Measurements from ENCODE around the gene CT47C1.

Gene CT47C1

DNA sequence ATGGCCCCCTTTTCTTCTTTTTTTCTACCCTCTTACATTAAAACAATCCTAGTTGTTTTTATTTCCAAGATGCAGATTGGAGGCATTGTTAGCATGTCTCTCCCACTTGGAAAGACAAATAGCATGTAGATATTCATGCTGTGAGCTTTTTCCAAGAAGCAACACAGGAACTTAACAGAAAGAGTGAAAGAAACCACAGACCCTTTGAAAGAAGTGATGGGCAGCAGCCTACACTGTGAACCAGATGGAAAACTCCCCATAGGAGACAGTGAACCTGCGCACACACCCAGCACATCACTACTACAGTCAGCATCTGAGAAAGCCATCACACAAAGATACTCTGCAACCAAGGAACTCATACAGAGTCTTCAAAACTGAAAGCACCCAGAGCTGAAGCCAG, 17.8 kb downstream of the CT47C1 start:
- Histone ChIP-seq H3K27ac (ENCODE audit: extremely low read depth, low read depth, low read length) (no peak overlapping the region), H3K9me3 (ENCODE audit: control insufficient read depth, insufficient read depth, low read depth, low read length) (no peaks in the 10 kb centered on the region), H3K4me3 (ENCODE audit: low read depth, low read length) (no peak overlapping the region), H3K4me1 (ENCODE audit: control insufficient read depth, insufficient read depth, low read length) (peaks cover 3% of the 10 kb centered on the region; the same call in 1 of the 2 replicates), H3K36me3 (ENCODE audit: control insufficient read depth in 2 of 2, insufficient read depth in 1 of 2, low read length in 2 of 2) (no peaks in the 10 kb centered on the region)
- ChIA-PET CTCF (no interaction called here), POLR2A (interaction anchor here (0.6 kb wide), 1 partner anchor 212 kb away, joined by 10 read pairs; no protein-coding TSS in a partner anchor)
- TF ChIP-seq ZBTB48 (tag by site-specific recombination; IDR thresholded peaks at IDR 0.05) = no peak
- TF ChIP-seq, protein P1, sequence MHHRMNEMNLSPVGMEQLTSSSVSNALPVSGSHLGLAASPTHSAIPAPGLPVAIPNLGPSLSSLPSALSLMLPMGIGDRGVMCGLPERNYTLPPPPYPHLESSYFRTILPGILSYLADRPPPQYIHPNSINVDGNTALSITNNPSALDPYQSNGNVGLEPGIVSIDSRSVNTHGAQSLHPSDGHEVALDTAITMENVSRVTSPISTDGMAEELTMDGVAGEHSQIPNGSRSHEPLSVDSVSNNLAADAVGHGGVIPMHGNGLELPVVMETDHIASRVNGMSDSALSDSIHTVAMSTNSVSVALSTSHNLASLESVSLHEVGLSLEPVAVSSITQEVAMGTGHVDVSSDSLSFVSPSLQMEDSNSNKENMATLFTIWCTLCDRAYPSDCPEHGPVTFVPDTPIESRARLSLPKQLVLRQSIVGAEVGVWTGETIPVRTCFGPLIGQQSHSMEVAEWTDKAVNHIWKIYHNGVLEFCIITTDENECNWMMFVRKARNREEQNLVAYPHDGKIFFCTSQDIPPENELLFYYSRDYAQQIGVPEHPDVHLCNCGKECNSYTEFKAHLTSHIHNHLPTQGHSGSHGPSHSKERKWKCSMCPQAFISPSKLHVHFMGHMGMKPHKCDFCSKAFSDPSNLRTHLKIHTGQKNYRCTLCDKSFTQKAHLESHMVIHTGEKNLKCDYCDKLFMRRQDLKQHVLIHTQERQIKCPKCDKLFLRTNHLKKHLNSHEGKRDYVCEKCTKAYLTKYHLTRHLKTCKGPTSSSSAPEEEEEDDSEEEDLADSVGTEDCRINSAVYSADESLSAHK (tag by site-specific recombination; IDR thresholded peaks at IDR 0.05) = no peak
- TF ChIP-seq, protein P2, sequence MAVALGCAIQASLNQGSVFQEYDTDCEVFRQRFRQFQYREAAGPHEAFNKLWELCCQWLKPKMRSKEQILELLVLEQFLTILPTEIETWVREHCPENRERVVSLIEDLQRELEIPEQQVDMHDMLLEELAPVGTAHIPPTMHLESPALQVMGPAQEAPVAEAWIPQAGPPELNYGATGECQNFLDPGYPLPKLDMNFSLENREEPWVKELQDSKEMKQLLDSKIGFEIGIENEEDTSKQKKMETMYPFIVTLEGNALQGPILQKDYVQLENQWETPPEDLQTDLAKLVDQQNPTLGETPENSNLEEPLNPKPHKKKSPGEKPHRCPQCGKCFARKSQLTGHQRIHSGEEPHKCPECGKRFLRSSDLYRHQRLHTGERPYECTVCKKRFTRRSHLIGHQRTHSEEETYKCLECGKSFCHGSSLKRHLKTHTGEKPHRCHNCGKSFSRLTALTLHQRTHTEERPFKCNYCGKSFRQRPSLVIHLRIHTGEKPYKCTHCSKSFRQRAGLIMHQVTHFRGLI (tag by site-specific recombination; IDR thresholded peaks at IDR 0.05) = no peak
- TF ChIP-seq ZNF548 (tag by site-specific recombination; IDR thresholded peaks at IDR 0.05) = no peak

DNA sequence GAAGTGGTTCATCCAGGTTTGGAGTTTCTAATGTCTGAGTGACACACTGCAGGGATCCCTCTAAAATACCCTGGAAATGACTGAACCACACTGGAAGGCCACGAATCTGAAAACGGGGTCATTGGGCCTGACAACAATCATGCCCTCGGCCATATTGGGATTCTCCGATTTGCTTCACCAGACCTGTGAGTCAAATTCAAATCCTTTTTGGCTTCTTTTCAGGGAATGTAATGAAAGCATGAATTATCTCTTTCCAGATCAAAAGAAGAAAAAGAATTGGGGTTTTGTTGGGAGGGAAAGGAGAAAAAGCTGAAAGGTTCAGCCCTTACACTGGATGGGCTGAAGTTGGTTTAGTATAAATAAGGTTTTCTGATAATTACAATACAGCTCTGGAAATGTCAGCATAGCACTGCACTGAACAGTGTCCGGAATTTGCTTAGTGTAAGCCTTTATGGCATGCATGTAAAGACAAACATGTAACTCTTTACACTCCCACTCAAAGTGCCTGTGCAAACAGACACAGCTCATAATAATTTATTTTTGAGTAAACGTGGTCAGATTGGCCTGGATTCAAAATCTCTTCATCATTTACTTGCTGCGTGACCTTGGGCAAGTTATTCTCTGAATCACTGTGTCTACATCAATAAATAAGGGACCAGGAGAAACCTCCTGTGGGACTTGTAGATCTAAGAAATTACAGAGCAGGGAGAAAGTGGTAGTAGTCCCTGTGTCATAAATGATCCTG, 21.4 kb downstream of the CT47C1 start:
- TF ChIP-seq, protein P3, sequence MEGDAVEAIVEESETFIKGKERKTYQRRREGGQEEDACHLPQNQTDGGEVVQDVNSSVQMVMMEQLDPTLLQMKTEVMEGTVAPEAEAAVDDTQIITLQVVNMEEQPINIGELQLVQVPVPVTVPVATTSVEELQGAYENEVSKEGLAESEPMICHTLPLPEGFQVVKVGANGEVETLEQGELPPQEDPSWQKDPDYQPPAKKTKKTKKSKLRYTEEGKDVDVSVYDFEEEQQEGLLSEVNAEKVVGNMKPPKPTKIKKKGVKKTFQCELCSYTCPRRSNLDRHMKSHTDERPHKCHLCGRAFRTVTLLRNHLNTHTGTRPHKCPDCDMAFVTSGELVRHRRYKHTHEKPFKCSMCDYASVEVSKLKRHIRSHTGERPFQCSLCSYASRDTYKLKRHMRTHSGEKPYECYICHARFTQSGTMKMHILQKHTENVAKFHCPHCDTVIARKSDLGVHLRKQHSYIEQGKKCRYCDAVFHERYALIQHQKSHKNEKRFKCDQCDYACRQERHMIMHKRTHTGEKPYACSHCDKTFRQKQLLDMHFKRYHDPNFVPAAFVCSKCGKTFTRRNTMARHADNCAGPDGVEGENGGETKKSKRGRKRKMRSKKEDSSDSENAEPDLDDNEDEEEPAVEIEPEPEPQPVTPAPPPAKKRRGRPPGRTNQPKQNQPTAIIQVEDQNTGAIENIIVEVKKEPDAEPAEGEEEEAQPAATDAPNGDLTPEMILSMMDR (tag by site-specific recombination; IDR thresholded peaks at IDR 0.05) = no peak
- TF ChIP-seq ZFHX2 (tag by site-specific recombination; conservative IDR thresholded peaks at IDR 0.05) (0 out of 2 replicates have a peak, but pooled peaks have one; percentile 31), ZNF837 (tag by site-specific recombination; IDR thresholded peaks at IDR 0.05) (no peak), MYNN (tag by site-specific recombination; IDR thresholded peaks at IDR 0.05; ENCODE audit: borderline replicate concordance) (no peak), ZNF529 (tag by site-specific recombination; IDR thresholded peaks at IDR 0.05; ENCODE audit: insufficient replicate concordance) (no peak), ZNF16 (tag by site-specific recombination; IDR thresholded peaks at IDR 0.05; ENCODE audit: low read depth) (no peak)
- Histone ChIP-seq H3K4me1 (ENCODE audit: control insufficient read depth, insufficient read depth, low read length) (peaks cover 3% of the 10 kb centered on the region; the same call in 1 of the 2 replicates), H3K27ac (ENCODE audit: extremely low read depth, low read depth, low read length) (no peak overlapping the region), H3K4me3 (ENCODE audit: low read depth, low read length) (no peak overlapping the region), H3K9me3 (ENCODE audit: control insufficient read depth, insufficient read depth, low read depth, low read length) (no peaks in the 10 kb centered on the region), H3K36me3 (ENCODE audit: control insufficient read depth in 2 of 2, insufficient read depth in 1 of 2, low read length in 2 of 2) (no peaks in the 10 kb centered on the region)
- POLR2A ChIA-PET = interaction anchor here (0.6 kb wide), 1 partner anchor 33 kb away, joined by 3 read pairs; the partner anchor contains the start of gene KIAA1210
- CTCF ChIA-PET = interaction anchor here (0.7 to 1.8 kb wide), 2 partner anchors 11 to 186 kb away, joined by 3 to 6 read pairs; no protein-coding TSS in a partner anchor

DNA sequence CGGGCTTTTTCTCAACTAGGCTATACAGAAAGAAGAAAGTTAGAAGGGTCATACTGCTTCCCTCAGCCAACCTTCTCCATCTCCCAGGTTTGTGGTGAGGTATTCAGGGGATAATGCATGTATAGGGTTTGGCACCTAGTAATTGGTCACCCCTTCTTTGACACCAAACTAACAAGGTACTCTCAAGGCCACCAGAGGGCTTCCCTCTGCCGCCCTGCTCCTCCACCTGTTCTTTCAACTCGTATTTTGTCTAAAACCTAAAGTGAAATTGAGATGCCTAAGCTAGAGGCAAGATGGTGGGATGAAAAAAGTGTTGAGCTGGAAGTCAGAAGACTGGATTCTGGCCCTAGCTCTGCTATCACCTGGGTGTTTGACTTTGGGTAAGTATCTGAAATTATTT, 22.0 kb downstream of the CT47C1 start:
- H3K4me1 ChIP-seq (ENCODE audit: control insufficient read depth, insufficient read depth, low read length) = peaks cover 3% of the 10 kb centered on the region; the same call in 1 of the 2 replicates
- H3K4me3 ChIP-seq (ENCODE audit: low read depth, low read length) = no peak overlapping the region
- CTCF ChIA-PET = interaction anchor here (1.8 to 2.0 kb wide), 2 partner anchors 12 to 24 kb away, joined by 5 to 6 read pairs; no protein-coding TSS in a partner anchor
- no peaks in the 10 kb centered on the region for H3K9me3 ChIP-seq (ENCODE audit: control insufficient read depth, insufficient read depth, low read depth, low read length)
- H3K36me3 ChIP-seq (ENCODE audit: control insufficient read depth in 2 of 2, insufficient read depth in 1 of 2, low read length in 2 of 2) = no peaks in the 10 kb centered on the region
- H3K27ac ChIP-seq (ENCODE audit: extremely low read depth, low read depth, low read length) = no peak overlapping the region
- POLR2A ChIA-PET = interaction anchor here (0.6 kb wide), 1 partner anchor 25 kb away, joined by 3 read pairs; no protein-coding TSS in a partner anchor
- TF ChIP-seq HOXA7 (CRISPR knock-in tag; IDR thresholded peaks at IDR 0.05; ENCODE audit: borderline replicate concordance) (no peak), OVOL3 (tag by site-specific recombination; IDR thresholded peaks at IDR 0.05) (no peak), ZNF416 (tag by site-specific recombination; IDR thresholded peaks at IDR 0.05) (no peak)
- TF ChIP-seq, protein P4, sequence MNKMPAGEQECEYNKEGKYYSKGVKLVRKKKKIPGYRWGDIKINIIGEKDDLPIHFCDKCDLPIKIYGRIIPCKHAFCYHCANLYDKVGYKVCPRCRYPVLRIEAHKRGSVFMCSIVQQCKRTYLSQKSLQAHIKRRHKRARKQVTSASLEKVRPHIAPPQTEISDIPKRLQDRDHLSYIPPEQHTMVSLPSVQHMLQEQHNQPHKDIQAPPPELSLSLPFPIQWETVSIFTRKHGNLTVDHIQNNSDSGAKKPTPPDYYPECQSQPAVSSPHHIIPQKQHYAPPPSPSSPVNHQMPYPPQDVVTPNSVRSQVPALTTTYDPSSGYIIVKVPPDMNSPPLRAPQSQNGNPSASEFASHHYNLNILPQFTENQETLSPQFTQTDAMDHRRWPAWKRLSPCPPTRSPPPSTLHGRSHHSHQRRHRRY (tag by site-specific recombination; IDR thresholded peaks at IDR 0.05) = no peak
- TF ChIP-seq, protein P5, sequence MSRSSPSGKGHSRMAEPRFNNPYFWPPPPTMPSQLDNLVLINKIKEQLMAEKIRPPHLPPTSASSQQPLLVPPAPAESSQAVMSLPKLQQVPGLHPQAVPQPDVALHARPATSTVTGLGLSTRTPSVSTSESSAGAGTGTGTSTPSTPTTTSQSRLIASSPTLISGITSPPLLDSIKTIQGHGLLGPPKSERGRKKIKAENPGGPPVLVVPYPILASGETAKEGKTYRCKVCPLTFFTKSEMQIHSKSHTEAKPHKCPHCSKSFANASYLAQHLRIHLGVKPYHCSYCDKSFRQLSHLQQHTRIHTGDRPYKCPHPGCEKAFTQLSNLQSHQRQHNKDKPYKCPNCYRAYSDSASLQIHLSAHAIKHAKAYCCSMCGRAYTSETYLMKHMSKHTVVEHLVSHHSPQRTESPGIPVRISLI (tag by site-specific recombination; IDR thresholded peaks at IDR 0.05) = no peak
- TF ChIP-seq, protein P6, sequence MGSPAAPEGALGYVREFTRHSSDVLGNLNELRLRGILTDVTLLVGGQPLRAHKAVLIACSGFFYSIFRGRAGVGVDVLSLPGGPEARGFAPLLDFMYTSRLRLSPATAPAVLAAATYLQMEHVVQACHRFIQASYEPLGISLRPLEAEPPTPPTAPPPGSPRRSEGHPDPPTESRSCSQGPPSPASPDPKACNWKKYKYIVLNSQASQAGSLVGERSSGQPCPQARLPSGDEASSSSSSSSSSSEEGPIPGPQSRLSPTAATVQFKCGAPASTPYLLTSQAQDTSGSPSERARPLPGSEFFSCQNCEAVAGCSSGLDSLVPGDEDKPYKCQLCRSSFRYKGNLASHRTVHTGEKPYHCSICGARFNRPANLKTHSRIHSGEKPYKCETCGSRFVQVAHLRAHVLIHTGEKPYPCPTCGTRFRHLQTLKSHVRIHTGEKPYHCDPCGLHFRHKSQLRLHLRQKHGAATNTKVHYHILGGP (tag by site-specific recombination; IDR thresholded peaks at IDR 0.05) = no peak
- TF ChIP-seq, protein P7, sequence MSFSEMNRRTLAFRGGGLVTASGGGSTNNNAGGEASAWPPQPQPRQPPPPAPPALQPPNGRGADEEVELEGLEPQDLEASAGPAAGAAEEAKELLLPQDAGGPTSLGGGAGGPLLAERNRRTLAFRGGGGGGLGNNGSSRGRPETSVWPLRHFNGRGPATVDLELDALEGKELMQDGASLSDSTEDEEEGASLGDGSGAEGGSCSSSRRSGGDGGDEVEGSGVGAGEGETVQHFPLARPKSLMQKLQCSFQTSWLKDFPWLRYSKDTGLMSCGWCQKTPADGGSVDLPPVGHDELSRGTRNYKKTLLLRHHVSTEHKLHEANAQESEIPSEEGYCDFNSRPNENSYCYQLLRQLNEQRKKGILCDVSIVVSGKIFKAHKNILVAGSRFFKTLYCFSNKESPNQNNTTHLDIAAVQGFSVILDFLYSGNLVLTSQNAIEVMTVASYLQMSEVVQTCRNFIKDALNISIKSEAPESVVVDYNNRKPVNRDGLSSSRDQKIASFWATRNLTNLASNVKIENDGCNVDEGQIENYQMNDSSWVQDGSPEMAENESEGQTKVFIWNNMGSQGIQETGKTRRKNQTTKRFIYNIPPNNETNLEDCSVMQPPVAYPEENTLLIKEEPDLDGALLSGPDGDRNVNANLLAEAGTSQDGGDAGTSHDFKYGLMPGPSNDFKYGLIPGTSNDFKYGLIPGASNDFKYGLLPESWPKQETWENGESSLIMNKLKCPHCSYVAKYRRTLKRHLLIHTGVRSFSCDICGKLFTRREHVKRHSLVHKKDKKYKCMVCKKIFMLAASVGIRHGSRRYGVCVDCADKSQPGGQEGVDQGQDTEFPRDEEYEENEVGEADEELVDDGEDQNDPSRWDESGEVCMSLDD (tag by site-specific recombination; IDR thresholded peaks at IDR 0.05) = no peak
